Loucy (cell line): ENCODE results near the gene TK1.
A peak's percentile ranks its signal among the peaks of the same experiment; 100 is the strongest.

ENCODE experiments used
- H2AFZ ChIP-seq: fragments of 200-600 bp; sonication (generic); 2 replicates; pipeline ENCODE4 v1.6.0; 2016; ENCODE audit warnings: antibody characterized with exemption, mild to moderate bottlenecking, low read length, moderate library complexity
- H3F3A ChIP-seq: fragments of 200-600 bp; 2 replicates; pipeline ENCODE4 v1.6.0; 2016; ENCODE audit warnings: antibody characterized with exemption, low read depth, mild to moderate bottlenecking
- H3K27me3 ChIP-seq: fragments of 200-600 bp; sonication (generic); 2 replicates; pipeline ENCODE4 v1.6.1; 2014; ENCODE audit warnings: low read length, mild to moderate bottlenecking; ENCODE audit not compliant: insufficient read depth, poor library complexity, severe bottlenecking
- H3K36me3 ChIP-seq: fragments of 200-600 bp; sonication (generic); 2 replicates; pipeline ENCODE4 v1.6.1; 2016; ENCODE audit warnings: low read length; ENCODE audit not compliant: insufficient read depth
- H3K4me1 ChIP-seq: fragments of 200-600 bp; sonication (generic); 2 replicates; pipeline ENCODE4 v1.5.1; 2014; ENCODE audit warnings: low read length, mild to moderate bottlenecking; ENCODE audit not compliant: insufficient read depth, poor library complexity, severe bottlenecking
- H3K4me2 ChIP-seq: fragments of 200-600 bp; sonication (generic); 2 replicates; pipeline ENCODE4 v1.6.0; 2014; ENCODE audit warnings: antibody characterized with exemption, low read length, low read depth, mild to moderate bottlenecking; ENCODE audit not compliant: poor library complexity, severe bottlenecking
- H3K4me3 ChIP-seq: fragments of 200-600 bp; sonication (generic); 2 replicates; pipeline ENCODE4 v1.5.1; 2014; ENCODE audit warnings: low read length, mild to moderate bottlenecking, mixed read lengths; ENCODE audit not compliant: poor library complexity, severe bottlenecking
- H3K79me2 ChIP-seq: fragments of 200-600 bp; sonication (generic); 2 replicates; pipeline ENCODE4 v1.6.1; 2014; ENCODE audit warnings: low read length; ENCODE audit not compliant: insufficient read depth
- H3K9ac ChIP-seq: fragments of 200-600 bp; sonication (generic); 2 replicates; pipeline ENCODE4 v1.6.0; 2014; ENCODE audit warnings: mild to moderate bottlenecking, low read depth, low read length, moderate library complexity; ENCODE audit not compliant: poor library complexity, severe bottlenecking
- H3K9me2 ChIP-seq: fragments of 200-600 bp; sonication (generic); replicated peaks from 2 replicates; pipeline ENCODE4 v1.6.1; 2016; ENCODE audit warnings: low read depth, low read length, mixed read lengths
- H3K9me3 ChIP-seq: fragments of 200-600 bp; sonication (generic); 2 replicates; pipeline ENCODE4 v1.6.1; 2014; ENCODE audit warnings: mild to moderate bottlenecking, antibody characterized with exemption, low read length, low read depth; ENCODE audit not compliant: insufficient read depth
- H4K20me1 ChIP-seq: fragments of 200-600 bp; sonication (generic); 2 replicates; pipeline ENCODE4 v1.6.0; 2014; ENCODE audit warnings: antibody characterized with exemption, low read length, mild to moderate bottlenecking; ENCODE audit not compliant: insufficient read depth, poor library complexity, severe bottlenecking
- EZH2phosphoT487 ChIP-seq: fragments of 200-600 bp; IDR thresholded peaks from 2 replicates; pipeline ENCODE4 v1.6.1; 2018; ENCODE audit warnings: antibody characterized with exemption, mild to moderate bottlenecking, moderate library complexity, borderline replicate concordance
- TF ChIP-seq, protein P1 (sequence below): fragments of 200-600 bp; sonication (generic); conservative IDR thresholded peaks from 2 replicates; pipeline ENCODE4 v1.5.1; 2014; ENCODE audit warnings: mild to moderate bottlenecking, antibody characterized with exemption, low read length

Gene TK1

DNA sequence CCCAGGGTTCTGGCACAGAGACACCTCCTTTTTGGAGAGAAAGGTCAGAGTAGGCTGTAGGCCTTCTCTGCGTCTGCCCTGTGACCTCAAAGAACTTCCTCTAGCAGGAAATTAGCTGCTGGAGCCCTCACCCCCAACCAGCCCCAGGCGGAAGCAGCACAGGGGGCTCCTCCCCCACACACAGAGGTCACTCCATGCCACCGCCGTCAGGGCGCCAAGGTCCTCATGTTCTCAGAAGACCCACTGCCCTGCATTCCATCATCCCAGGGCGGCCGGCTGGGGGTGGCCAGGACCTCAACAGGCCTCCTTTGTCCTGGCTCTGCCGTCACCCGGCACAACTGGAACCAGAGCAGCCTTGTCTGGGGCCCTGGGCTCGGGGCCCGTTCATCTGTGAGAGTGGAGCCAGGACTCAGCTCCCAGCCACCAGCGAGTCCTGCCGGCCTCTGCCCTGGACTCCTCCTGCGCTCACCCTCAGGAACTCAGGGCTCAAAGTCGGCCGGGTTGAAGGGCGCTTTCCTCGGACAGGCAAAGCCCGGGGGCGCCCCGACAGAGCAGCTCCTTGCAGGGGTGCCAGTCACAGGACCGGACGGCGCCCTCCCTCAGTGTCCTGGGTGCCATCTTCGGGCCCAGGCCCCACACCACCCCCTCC, 59.5 kb downstream of the TK1 start:
- TF ChIP-seq, protein P1, sequence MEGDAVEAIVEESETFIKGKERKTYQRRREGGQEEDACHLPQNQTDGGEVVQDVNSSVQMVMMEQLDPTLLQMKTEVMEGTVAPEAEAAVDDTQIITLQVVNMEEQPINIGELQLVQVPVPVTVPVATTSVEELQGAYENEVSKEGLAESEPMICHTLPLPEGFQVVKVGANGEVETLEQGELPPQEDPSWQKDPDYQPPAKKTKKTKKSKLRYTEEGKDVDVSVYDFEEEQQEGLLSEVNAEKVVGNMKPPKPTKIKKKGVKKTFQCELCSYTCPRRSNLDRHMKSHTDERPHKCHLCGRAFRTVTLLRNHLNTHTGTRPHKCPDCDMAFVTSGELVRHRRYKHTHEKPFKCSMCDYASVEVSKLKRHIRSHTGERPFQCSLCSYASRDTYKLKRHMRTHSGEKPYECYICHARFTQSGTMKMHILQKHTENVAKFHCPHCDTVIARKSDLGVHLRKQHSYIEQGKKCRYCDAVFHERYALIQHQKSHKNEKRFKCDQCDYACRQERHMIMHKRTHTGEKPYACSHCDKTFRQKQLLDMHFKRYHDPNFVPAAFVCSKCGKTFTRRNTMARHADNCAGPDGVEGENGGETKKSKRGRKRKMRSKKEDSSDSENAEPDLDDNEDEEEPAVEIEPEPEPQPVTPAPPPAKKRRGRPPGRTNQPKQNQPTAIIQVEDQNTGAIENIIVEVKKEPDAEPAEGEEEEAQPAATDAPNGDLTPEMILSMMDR, result no peak
- TF ChIP-seq EZH2phosphoT487, result no peak
- H3K9me3 ChIP-seq, result no peaks in the 10 kb centered on the region
- peaks cover 13% of the 10 kb centered on the region; the same call in 1 of the 2 replicates for H3F3A ChIP-seq
- peak overlapping the region; percentile 81 for H3K4me2 ChIP-seq
- peaks cover 19% of the 10 kb centered on the region; the same call in 1 of the 2 replicates for H3K36me3 ChIP-seq
- peak overlapping the region; percentile 99 for H3K9ac ChIP-seq
- H2AFZ ChIP-seq, result no peak overlapping the region
- H4K20me1 ChIP-seq, result peaks cover 23% of the 10 kb centered on the region
- no peaks in the 10 kb centered on the region for H3K9me2 ChIP-seq
- H3K79me2 ChIP-seq, result peaks cover 93% of the 10 kb centered on the region
- H3K4me3 ChIP-seq, result peak overlapping the region; percentile 91
- H3K27me3 ChIP-seq, result peaks cover 8% of the 10 kb centered on the region
- peaks cover 50% of the 10 kb centered on the region for H3K4me1 ChIP-seq

DNA sequence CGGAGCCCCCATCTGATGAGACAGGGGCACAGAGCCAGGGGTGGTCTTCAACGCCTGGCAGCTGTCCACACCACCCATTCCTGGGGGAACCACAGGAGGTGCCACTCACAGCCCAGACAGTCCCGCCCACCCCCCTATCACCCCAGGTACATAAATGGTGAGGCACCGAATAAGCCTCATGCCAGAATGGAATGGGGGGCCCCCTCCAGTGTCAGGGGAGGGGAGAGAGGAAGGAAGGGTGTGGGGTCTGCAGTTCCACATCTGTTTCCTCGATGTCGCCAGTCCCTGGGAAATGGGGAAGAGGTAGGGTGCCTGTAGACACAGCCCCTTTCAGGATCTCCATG, 60.0 kb downstream of the TK1 start:
- H3K4me3 ChIP-seq, result peak overlapping the region; percentile 91
- H3K27me3 ChIP-seq, result peaks cover 8% of the 10 kb centered on the region
- peaks cover 54% of the 10 kb centered on the region for H3K4me1 ChIP-seq
- peaks cover 93% of the 10 kb centered on the region for H3K79me2 ChIP-seq
- H3K4me2 ChIP-seq, result peak overlapping the region; percentile 81
- H3K9me3 ChIP-seq, result no peaks in the 10 kb centered on the region
- peaks cover 26% of the 10 kb centered on the region for H4K20me1 ChIP-seq
- H3F3A ChIP-seq, result peaks cover 13% of the 10 kb centered on the region; the same call in 1 of the 2 replicates
- peak overlapping the region; percentile 99 for H3K9ac ChIP-seq
- H3K36me3 ChIP-seq, result peaks cover 19% of the 10 kb centered on the region; the same call in 1 of the 2 replicates
- TF ChIP-seq, protein P1, result no peak
- TF ChIP-seq EZH2phosphoT487, result no peak
- H2AFZ ChIP-seq, result no peak overlapping the region
- H3K9me2 ChIP-seq, result no peaks in the 10 kb centered on the region

DNA sequence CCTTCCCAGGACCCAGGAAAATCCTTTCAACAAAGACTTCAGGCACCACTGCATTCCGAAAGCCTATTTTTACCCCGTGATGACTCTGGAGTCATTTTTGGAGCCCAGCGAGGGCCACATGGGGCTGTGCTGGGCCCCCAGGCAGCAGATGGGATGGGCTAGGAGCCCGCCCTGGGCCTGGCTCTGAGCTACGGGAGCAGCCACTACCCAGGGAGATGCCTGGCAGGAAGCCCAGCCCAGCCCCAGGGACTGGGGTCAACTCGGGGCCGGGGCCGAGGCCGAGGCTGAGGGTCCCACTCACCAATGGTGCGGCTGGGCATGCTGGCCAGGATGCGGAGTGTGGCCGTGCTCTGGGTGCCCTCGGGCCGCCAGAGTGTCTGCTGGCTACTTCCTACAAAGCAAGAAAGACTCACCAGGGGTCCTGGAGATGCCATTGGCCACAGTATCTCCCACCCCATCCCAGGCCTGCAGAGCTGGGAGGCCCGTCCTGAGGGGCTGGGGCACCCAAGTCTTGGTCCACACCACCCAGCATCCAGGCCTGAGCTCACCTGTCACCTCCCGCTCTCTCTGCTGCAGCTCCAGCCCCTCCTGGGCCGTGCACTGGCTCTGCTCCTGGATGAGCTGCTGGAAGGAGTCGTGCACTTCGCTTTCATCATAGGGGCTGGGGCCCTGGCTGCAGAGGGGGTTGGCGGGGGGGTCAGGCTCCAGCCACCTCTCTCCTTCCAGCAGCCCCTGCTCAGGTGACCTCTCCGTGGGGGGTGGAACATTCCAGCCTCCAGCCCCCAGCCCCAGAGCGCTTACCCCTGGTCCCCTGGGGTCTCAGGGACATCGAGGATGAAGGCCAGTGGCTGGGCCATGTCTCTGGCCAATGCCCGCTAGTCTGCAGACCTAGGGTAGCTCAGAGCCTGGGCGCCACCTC, 60.6 kb downstream of the TK1 start:
- Histone ChIP-seq H3K36me3 (peaks cover 19% of the 10 kb centered on the region; the same call in 1 of the 2 replicates), H3K9me3 (no peaks in the 10 kb centered on the region), H3K79me2 (peaks cover 93% of the 10 kb centered on the region), H3K27me3 (peaks cover 5% of the 10 kb centered on the region), H3K9ac (peak overlapping the region; percentile 99), H3K4me1 (peaks cover 60% of the 10 kb centered on the region), H2AFZ (no peak overlapping the region), H4K20me1 (peaks cover 27% of the 10 kb centered on the region), H3K9me2 (no peaks in the 10 kb centered on the region), H3F3A (peaks cover 13% of the 10 kb centered on the region; the same call in 1 of the 2 replicates), H3K4me2 (peak overlapping the region; percentile 81), H3K4me3 (peak overlapping the region; percentile 91)
- TF ChIP-seq, protein P1, result no peak
- TF ChIP-seq EZH2phosphoT487, result no peak
